Heart left ventricle (tissue), 13 donors: Measurements from ENCODE around the gene EPHB1.

ENCODE experiments used
- POLR2A ChIP-seq, 2 donors: fragments of 450-650 bp; IDR thresholded peaks; one replicate each; pipeline ENCODE4 v1.6.1; 2017; ENCODE audit warnings: antibody characterized with exemption in 2 of 2, mild to moderate bottlenecking in 2 of 2, moderate library complexity in 2 of 2
- TF ChIP-seq, protein P1 (sequence below), 12 donors: fragments of 200-600 bp; sonication (generic) in 4 of 12; IDR thresholded peaks; one replicate each; pipeline versions ENCODE4 v1.5.0 to v1.8.0; 2018 to 2022; ENCODE audit warnings: antibody characterized with exemption in 12 of 12, mild to moderate bottlenecking in 5 of 12
- donor health status: ischemic (EF 13 %, LVEDD 7.1; RV severe dilation, severe dysfunction).
- donor health status: DM: no; HTN: yes; CAD: no.
- donor health status: DM: no; HTN: no; CAD: no.
- donor health status: ischemic (EF 25% LVEDD 6.9; RV normal size, moderate dysfunction).
- donor health status: ischemic (EF 25% LVEDD 5.7; RV mildly dilated, moderate dysfunction).
- donor health status: ischemic (EF 35%, LVEDD 5.7; RV mildly dilated, moderate dysfunction).
- donor health status: nonischemic (EF 11% LVEDD 7.7; RV severe dilation, severe dysfunction).
- donor health status: DM: yes; HTN: yes; CAD: no.
- donor health status: PGD.
- donor health status: ischemic (EF 29% LVEDD 5.4; RV normal size, mild dysfunction).
- donor health status: nonischemic (EF 23%, LVEDD 6.1; RV moderate dilation, normal function).

DNA sequence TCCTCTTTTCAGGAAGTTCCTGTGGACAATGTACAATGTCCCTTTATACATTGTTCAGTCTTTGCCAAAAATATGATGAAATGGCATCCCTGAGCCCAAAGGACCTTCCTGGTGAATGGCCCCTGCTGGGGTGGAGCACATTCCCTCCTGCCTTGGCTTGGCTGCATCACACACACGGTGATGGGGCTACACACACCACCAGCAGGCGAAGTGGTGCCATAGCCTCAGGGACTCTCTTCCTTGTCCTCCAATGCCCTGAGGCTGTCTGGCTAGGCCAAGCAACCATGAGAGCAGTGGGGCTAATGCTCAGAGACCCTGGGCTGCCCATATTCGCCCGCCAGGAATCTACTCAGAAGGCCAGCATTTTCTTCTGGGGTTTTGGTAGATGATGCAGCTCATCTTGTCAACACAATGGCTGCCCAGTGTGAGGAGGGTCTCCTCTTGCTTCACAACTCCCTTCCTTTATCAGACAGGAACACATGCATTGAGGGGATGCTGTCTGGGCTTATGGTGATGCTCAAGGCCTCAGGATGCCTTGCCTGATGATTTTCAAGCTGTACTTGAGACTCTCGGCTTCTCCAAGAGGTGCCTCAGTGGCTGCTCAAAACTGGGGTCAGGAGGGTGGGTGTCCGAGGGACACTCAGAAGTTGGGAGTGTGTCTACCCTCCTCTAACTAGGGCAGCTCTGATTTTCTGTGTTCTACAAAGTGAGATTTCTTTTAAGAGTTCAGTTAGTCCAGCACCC is 40.9 kb upstream of the EPHB1 start:
- no peak for TF ChIP-seq POLR2A (IDR thresholded peaks at IDR 0.05)
- TF ChIP-seq, protein P1, sequence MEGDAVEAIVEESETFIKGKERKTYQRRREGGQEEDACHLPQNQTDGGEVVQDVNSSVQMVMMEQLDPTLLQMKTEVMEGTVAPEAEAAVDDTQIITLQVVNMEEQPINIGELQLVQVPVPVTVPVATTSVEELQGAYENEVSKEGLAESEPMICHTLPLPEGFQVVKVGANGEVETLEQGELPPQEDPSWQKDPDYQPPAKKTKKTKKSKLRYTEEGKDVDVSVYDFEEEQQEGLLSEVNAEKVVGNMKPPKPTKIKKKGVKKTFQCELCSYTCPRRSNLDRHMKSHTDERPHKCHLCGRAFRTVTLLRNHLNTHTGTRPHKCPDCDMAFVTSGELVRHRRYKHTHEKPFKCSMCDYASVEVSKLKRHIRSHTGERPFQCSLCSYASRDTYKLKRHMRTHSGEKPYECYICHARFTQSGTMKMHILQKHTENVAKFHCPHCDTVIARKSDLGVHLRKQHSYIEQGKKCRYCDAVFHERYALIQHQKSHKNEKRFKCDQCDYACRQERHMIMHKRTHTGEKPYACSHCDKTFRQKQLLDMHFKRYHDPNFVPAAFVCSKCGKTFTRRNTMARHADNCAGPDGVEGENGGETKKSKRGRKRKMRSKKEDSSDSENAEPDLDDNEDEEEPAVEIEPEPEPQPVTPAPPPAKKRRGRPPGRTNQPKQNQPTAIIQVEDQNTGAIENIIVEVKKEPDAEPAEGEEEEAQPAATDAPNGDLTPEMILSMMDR (IDR thresholded peaks at IDR 0.05): peak in 4 of 12 donors; percentile 5 to 17 (median 10)
